H9 (cell line): ENCODE measurements around the gene DLG1. TPM values are rescaled to one million over a fixed set of nuclear protein-coding genes. Genes with fewer than 3 reads are reported as not detected.

Source experiments
- DNase-seq: peaks from one replicate; pipeline ENCODE4 v3.0.0-alpha.2; 2017
- H2AFZ ChIP-seq: one replicate; pipeline ENCODE4 v1.6.1; 2013; ENCODE audit warnings: mild to moderate bottlenecking, low read length, control low read depth, moderate library complexity
- H2AK5ac ChIP-seq: 2 replicates; pipeline ENCODE4 v1.6.1; 2013; ENCODE audit warnings: low read length, control low read depth, mixed read lengths; ENCODE audit not compliant: insufficient read length
- H2BK120ac ChIP-seq: one replicate; pipeline ENCODE4 v1.6.1; 2013; ENCODE audit warnings: low read depth, mild to moderate bottlenecking, low read length, control low read depth, inconsistent platforms; ENCODE audit not compliant: poor library complexity, severe bottlenecking
- H2BK12ac ChIP-seq: 2 replicates; pipeline ENCODE4 v1.6.1; 2013; ENCODE audit warnings: low read length, control low read depth, mixed read lengths, low read depth; ENCODE audit not compliant: insufficient read length
- H2BK15ac ChIP-seq: 2 replicates; pipeline ENCODE4 v1.6.1; 2013; ENCODE audit warnings: low read depth, low read length, control low read depth
- H2BK20ac ChIP-seq: one replicate; pipeline ENCODE4 v1.6.1; 2013; ENCODE audit warnings: low read depth, mild to moderate bottlenecking, low read length, control low read depth, inconsistent platforms; ENCODE audit not compliant: poor library complexity, severe bottlenecking
- H2BK5ac ChIP-seq: 2 replicates; pipeline ENCODE4 v1.6.1; 2013; ENCODE audit warnings: low read length, control low read depth, mixed read lengths; ENCODE audit not compliant: insufficient read length
- H3K14ac ChIP-seq: 2 replicates; pipeline ENCODE4 v1.6.1; 2013; ENCODE audit warnings: low read length, control low read depth; ENCODE audit not compliant: insufficient read depth
- H3K18ac ChIP-seq: 2 replicates; pipeline ENCODE4 v1.6.1; 2013; ENCODE audit warnings: low read depth, mild to moderate bottlenecking, mixed read lengths, low read length, control low read depth; ENCODE audit not compliant: insufficient read length
- H3K23ac ChIP-seq: 2 replicates; pipeline ENCODE4 v1.6.1; 2013; ENCODE audit warnings: low read length, control low read depth, mixed read lengths, low read depth; ENCODE audit not compliant: insufficient read length
- H3K23me2 ChIP-seq: 2 replicates; pipeline ENCODE4 v1.6.1; 2013; ENCODE audit warnings: low read depth, mild to moderate bottlenecking, mixed read lengths, low read length, control low read depth; ENCODE audit not compliant: insufficient read length, poor library complexity, severe bottlenecking
- H3K27ac ChIP-seq: 2 replicates; pipeline ENCODE4 v1.5.1; 2013; ENCODE audit warnings: low read length, control low read depth, mixed read lengths, low read depth; ENCODE audit not compliant: insufficient read length
- H3K27me3 ChIP-seq: 2 replicates; pipeline ENCODE4 v1.6.1; 2013; ENCODE audit warnings: low read length, control low read depth, inconsistent platforms; ENCODE audit not compliant: insufficient read depth
- H3K4ac ChIP-seq: 2 replicates; pipeline ENCODE4 v1.6.1; 2013; ENCODE audit warnings: low read depth, mild to moderate bottlenecking, control low read depth, inconsistent platforms, low read length, moderate library complexity
- H3K4me1 ChIP-seq: 2 replicates; pipeline ENCODE4 v1.6.1; 2013; ENCODE audit warnings: low read length, control low read depth, inconsistent platforms; ENCODE audit not compliant: insufficient read depth
- H3K4me2 ChIP-seq: 2 replicates; pipeline ENCODE4 v1.6.1; 2013; ENCODE audit warnings: low read length, control low read depth, mixed read lengths; ENCODE audit not compliant: insufficient read length, insufficient read depth
- H3K56ac ChIP-seq: 2 replicates; pipeline ENCODE4 v1.6.1; 2013; ENCODE audit warnings: low read depth, mild to moderate bottlenecking, mixed read lengths, low read length, control low read depth; ENCODE audit not compliant: insufficient read length
- H3K79me1 ChIP-seq: 2 replicates; pipeline ENCODE4 v1.6.1; 2013; ENCODE audit warnings: low read depth, mild to moderate bottlenecking, moderate library complexity, low read length, control low read depth, inconsistent platforms; ENCODE audit not compliant: insufficient read depth, poor library complexity, severe bottlenecking
- H3K79me2 ChIP-seq: 2 replicates; pipeline ENCODE4 v1.6.1; 2013; ENCODE audit warnings: low read length, control low read depth, inconsistent platforms; ENCODE audit not compliant: insufficient read depth
- H3K9ac ChIP-seq: 2 replicates; pipeline ENCODE4 v1.6.1; 2013; ENCODE audit warnings: low read length, control low read depth, mixed read lengths; ENCODE audit not compliant: insufficient read length; ENCODE audit errors: extremely low read depth
- H3K9me3 ChIP-seq: one replicate; pipeline ENCODE4 v1.6.1; 2013; ENCODE audit warnings: low read depth, low read length, inconsistent platforms; ENCODE audit not compliant: control insufficient read depth
- H3T11ph ChIP-seq: one replicate; pipeline ENCODE4 v1.6.1; 2013; ENCODE audit warnings: mild to moderate bottlenecking, low read length, control low read depth, inconsistent platforms
- H4K20me1 ChIP-seq: one replicate; pipeline ENCODE4 v1.6.1; 2013; ENCODE audit not compliant: control insufficient read depth, insufficient read length, insufficient read depth
- H4K5ac ChIP-seq: 2 replicates; pipeline ENCODE4 v1.6.1; 2013; ENCODE audit warnings: low read depth, mild to moderate bottlenecking, mixed read lengths, low read length, control low read depth; ENCODE audit not compliant: insufficient read length
- H4K8ac ChIP-seq: replicated peaks from 2 replicates; pipeline ENCODE4 v1.6.1; 2013; ENCODE audit warnings: low read length, control low read depth, mixed read lengths, low read depth; ENCODE audit not compliant: insufficient read length
- H4K91ac ChIP-seq: 2 replicates; pipeline ENCODE4 v1.6.1; 2013; ENCODE audit warnings: low read depth, mild to moderate bottlenecking, moderate library complexity, mixed read lengths, low read length, control low read depth; ENCODE audit not compliant: insufficient read length
- H3K27ac Mint-ChIP-seq, 3 experiments: 2 replicates in 2 of 3; 3 replicates in 1 of 3; pipeline ENCODE4 v1.8.0; 2020 to 2021; ENCODE audit warnings: mixed read lengths in 3 of 3, mild to moderate bottlenecking in 1 of 3, moderate library complexity in 1 of 3
- H3K27me3 Mint-ChIP-seq: 2 replicates; pipeline ENCODE4 v1.8.0; 2021; ENCODE audit warnings: low read depth, mild to moderate bottlenecking, moderate library complexity, mixed read lengths
- H3K36me3 Mint-ChIP-seq, 3 experiments: 2 replicates in 2 of 3; 3 replicates in 1 of 3; pipeline ENCODE4 v1.8.0; 2020 to 2021; ENCODE audit warnings: low read depth in 3 of 3, mixed read lengths in 3 of 3; ENCODE audit not compliant: insufficient read depth in 1 of 3
- H3K4me1 Mint-ChIP-seq, 2 experiments: 2 replicates each; pipeline ENCODE4 v1.8.0; 2020; ENCODE audit warnings: mixed read lengths in 2 of 2
- H3K4me3 Mint-ChIP-seq, 2 experiments: 2 replicates in 1 of 2; 3 replicates in 1 of 2; pipeline ENCODE4 v1.8.0; 2020 to 2021; ENCODE audit warnings: mild to moderate bottlenecking in 2 of 2, mixed read lengths in 2 of 2, moderate library complexity in 1 of 2
- H3K9me3 Mint-ChIP-seq, 2 experiments: 2 replicates in 1 of 2; 3 replicates in 1 of 2; pipeline ENCODE4 v1.8.0; 2020; ENCODE audit warnings: mild to moderate bottlenecking in 2 of 2, mixed read lengths in 2 of 2, moderate library complexity in 1 of 2
- total RNA-seq: library from RNA; stranded (reverse); gene quantifications from 2 replicates; pipeline ENCODE4 v1.2.1, GENCODE V29; 2021
- TF ChIP-seq, protein P1 (sequence below): fragments of 200-600 bp; sonication (generic); conservative IDR thresholded peaks from 3 replicates; pipeline ENCODE4 v1.8.0; 2021; ENCODE audit warnings: antibody characterized with exemption, mild to moderate bottlenecking

The DLG1 gene
- total RNA-seq, 1 experiment from 2014 or later: 84.1 TPM

DNA sequence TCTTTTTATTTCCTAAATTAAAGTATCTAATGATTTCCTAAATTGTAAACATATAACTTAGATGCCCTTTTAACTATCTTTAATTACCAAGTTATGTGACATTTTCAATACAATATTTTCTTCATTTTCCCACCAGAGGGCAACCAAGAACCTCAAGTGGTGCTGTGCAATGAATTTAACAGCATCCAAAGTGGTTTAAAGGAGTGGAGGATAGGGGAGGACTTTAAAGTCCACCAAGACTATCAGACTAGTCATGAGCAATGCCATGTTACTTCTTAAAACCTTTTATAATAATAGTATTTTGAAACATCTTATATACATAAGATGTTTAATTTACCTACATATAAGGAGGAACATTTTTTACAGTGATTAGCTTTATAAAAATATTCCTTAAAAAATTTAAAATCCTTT, 74.4 kb downstream of the DLG1 start:
- Mint-ChIP-seq H3K36me3 (no peaks in the 10 kb centered on the region), H3K9me3 (no peaks in the 10 kb centered on the region), H3K4me1 (peaks cover 23 to 26% of the 10 kb centered on the region in 2 experiments), H3K4me3 (no peak overlapping the region), H3K27ac (no peak overlapping the region), H3K27me3 (no peaks in the 10 kb centered on the region)
- Histone ChIP-seq H2BK120ac (no peak overlapping the region), H3T11ph (no peak overlapping the region), H3K4me2 (no peak overlapping the region), H3K14ac (no peak overlapping the region), H2AK5ac (no peak overlapping the region), H3K18ac (no peak overlapping the region), H2BK12ac (no peak overlapping the region), H3K23me2 (no peaks in the 10 kb centered on the region), H3K4ac (no peak overlapping the region), H2BK20ac (no peak overlapping the region), H3K4me1 (no peaks in the 10 kb centered on the region; the same call in 1 of the 2 replicates), H2AFZ (no peak overlapping the region), H4K8ac (no peak overlapping the region), H4K91ac (no peak overlapping the region), H2BK15ac (no peak overlapping the region), H3K27me3 (no peaks in the 10 kb centered on the region), H3K79me2 (peaks cover 3% of the 10 kb centered on the region; the same call in 1 of the 2 replicates), H4K20me1 (no peaks in the 10 kb centered on the region), H3K9me3 (no peaks in the 10 kb centered on the region), H3K79me1 (peaks cover 14% of the 10 kb centered on the region), H3K27ac (no peak overlapping the region), H4K5ac (no peak overlapping the region), H3K56ac (no peak overlapping the region), H2BK5ac (no peak overlapping the region), H3K9ac (no peak overlapping the region), H3K23ac (no peak overlapping the region)
- TF ChIP-seq, protein P1, sequence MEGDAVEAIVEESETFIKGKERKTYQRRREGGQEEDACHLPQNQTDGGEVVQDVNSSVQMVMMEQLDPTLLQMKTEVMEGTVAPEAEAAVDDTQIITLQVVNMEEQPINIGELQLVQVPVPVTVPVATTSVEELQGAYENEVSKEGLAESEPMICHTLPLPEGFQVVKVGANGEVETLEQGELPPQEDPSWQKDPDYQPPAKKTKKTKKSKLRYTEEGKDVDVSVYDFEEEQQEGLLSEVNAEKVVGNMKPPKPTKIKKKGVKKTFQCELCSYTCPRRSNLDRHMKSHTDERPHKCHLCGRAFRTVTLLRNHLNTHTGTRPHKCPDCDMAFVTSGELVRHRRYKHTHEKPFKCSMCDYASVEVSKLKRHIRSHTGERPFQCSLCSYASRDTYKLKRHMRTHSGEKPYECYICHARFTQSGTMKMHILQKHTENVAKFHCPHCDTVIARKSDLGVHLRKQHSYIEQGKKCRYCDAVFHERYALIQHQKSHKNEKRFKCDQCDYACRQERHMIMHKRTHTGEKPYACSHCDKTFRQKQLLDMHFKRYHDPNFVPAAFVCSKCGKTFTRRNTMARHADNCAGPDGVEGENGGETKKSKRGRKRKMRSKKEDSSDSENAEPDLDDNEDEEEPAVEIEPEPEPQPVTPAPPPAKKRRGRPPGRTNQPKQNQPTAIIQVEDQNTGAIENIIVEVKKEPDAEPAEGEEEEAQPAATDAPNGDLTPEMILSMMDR: peak; percentile 77
- DNase-seq: no peak
